HG03095 (cell line): Measurements from ENCODE around the gene ITGB7.

Experiments used
- ATAC-seq: cut with Tn5 transposase; IDR thresholded peaks from one replicate; pipeline ENCODE4 v1.9.1; 2021; ENCODE audit warnings: moderate library complexity; ENCODE audit not compliant: unreplicated experiment

The ITGB7 gene

GRCh38 chr12:53207042-53207441, at the start of gene ITGB7:
ITGB7 (minus strand) TSS chr12:53207251; CDS start chr12:53200443, 6,808 bp downstream.
- peak; percentile 43 for ATAC-seq

DNA sequence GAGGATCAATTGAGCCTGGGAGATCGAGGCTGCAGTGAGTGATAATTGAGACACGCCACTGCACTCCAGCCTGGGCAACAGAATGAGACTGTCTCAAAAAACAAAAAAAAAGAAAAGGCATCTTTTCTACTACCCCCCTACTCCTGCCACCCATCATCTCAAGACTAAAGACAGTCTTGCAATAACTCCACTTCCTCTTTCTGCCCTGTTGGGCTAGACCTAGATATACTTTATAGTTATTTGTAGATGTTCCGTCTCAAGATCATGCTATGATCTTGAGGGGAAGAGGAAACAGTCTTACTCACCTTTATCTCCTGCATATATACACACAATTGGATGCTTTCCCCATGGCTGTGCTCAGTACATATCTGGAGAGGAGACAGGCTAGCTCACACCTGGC, 48.9 kb upstream of the ITGB7 start:
- ATAC-seq = no peak

DNA sequence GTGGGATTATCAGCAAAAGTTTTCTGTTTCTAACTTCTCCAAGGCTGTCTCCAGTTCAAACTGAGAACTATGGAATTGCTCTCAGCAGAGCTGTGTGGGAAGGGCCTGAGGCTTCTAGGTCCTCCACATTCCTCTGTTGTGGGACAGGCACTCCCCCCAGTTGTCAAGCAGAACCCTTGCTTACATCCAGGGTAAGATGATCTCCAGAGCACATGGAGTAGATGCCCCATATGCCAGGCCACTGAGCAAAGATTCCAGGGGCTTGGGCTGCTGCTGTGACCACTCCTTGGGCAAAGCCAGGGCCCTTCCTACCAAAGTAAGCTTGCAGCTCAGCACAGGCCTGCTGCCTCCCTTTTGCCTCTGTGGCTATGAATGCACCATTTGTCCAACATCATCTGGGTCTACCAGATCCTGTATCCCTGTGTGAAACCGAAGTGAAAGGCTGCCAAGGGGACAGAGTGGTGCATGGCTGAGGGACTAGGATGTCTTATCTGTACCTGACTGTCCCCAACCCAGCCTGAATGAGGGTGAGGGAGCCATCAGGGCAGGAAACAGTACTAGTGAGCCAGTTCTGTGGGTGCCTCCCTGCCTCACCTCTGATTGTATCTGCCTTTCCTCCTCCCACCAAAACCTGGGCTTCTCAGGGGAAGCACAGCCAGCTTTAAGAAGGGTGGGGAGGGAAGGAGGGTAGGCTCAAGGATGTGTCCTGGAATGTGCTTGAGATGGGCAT, 47.9 kb upstream of the ITGB7 start:
- ATAC-seq = no peak

- ATAC-seq = no peak
Observed at GRCh38 chr12:53253298-53253697, 46.2 kb upstream of the ITGB7 start.

GRCh38 chr12:53252349-53252916, 45.4 kb upstream of the ITGB7 start:
- no peak for ATAC-seq

- ATAC-seq = peak; percentile 65
Observed at GRCh38 chr12:53251477-53252348, 44.7 kb upstream of the ITGB7 start.

- no peak for ATAC-seq
Observed at GRCh38 chr12:53245286-53245685, 38.2 kb upstream of the ITGB7 start.

DNA sequence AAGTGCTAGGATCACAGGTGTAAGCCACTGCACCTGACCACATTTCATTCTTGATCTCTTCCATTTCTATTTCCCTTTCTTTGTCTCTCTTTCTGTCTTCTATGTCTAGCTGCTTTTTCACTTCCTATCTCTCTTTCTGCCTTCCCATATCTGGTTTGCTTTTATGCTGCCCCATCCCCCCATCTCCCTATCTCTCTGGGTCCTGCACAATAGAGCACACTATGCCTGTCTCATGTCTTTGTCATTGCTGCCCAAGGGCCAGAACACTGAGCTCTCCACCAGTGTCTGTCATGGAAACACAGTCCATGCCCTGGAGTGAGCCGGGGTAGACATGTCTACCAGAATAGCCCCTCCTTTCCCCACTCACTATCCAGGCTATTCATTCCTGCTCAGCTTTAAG, 37.3 kb upstream of the ITGB7 start:
- ATAC-seq = no peak

DNA sequence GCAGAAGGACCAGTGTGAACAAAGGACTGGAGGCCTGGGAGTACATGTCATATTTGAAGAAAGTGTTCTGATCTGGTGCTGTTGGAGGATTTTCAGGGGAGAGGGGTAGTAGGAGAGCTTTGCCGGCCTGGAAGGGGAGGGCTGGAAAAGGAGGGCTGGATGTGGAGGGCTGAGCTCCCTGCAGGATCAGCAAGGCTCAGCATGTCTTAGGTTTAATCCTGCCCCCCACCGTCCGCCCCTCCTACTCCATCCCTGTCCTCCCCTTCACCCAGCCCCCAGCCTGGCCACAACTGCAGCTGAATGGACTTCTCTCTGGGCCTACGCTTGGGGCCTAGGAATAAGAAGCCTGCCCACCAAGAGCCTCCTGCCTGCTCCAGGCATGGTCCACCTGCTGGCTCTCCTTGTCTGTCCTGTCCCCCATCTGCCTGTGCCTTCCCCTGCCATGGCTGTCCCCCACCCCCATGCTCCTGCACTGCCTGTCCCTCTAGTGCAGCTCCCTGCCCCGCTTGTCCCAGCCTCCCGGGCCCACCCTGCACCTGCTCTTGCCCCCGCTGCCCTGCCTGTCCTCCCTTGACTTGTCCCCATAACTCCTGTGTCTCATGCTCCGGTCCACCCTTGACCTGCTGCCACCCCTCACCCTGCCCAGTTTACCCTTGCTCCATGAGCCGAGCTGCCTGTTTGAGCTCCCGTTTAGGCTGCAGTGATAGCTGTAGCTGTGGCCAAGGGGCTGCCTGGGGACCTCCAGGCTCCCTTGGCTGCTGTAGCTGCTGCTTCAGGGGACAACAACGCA, 34.8 kb upstream of the ITGB7 start:
- no peak for ATAC-seq

- no peak for ATAC-seq
Observed at GRCh38 chr12:53239643-53240258, 32.7 kb upstream of the ITGB7 start.

- ATAC-seq = no peak
Observed at GRCh38 chr12:53236443-53237111, 29.5 kb upstream of the ITGB7 start.

DNA sequence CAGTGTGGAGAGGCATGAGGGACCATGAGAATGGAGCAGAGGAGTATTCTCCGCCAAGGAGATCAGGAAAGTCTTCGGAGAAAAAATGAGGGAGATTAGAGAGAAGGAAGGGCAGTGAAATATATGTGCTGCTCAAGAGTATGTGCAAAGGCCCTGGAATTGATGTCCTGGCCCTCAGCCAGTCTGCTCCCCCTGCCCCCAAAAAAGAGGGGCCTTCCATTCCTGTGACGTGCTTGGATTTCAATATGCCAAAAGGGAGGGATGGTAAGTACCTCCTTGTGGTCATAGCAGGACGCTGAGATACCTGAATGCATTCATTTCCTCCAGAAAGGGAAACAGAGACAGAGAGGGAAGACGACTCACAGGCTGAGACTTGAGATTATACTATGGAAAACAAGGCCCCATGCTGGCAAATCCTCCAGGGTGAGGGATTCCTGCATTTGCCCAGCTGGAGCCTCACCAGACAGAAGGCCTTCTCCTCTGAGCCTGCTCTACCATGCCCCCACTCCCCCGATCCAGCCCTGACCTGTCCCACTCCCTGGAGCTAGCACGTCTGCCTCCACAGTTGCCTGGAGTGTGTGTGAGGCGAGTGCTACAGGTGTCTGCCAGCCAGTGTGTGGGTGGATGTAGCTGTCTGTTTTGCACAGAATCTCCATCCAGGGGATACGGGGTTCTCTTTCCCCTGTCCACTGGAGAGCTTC, 28.8 kb upstream of the ITGB7 start:
- ATAC-seq = no peak

GRCh38 chr12:53235164-53235563, 28.1 kb upstream of the ITGB7 start:
- no peak for ATAC-seq

DNA sequence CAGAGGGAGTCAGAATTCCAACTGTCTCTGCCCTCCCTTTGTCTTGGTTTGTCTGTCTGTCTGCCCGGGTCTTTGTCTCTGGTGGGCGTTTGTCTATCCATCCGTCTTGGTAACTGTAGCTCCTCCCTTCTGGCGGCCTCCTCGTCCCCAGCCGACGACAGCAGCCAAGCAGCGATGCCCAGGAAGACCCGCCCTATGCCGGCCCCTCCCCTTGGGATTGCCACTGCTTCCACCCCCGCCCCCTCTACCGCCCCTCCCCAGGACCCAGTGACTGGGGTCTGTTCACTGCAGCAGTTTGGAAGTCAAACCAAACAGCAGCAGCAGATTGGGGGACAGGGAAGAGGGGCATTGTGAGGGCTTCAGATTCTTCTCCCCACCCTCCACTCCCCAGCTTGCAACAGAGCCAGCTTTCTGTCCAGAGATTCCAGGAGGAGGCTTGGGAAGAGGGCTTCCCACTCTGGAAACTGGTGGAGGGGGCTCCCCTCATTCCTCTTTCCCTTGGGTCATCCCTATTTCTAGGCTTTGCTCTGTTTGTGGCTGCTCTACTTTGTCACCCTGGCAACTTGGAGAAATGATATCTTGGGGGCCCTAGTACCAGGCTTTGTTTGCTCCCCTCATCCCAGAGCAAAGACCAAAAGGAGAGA, 27.3 kb upstream of the ITGB7 start:
- no peak for ATAC-seq

GRCh38 chr12:53233671-53234121, 26.6 kb upstream of the ITGB7 start:
- ATAC-seq = no peak

GRCh38 chr12:53232646-53233461, 25.8 kb upstream of the ITGB7 start:
- no peak for ATAC-seq

- ATAC-seq = no peak
Observed at GRCh38 chr12:53231921-53232645, 25.0 kb upstream of the ITGB7 start, which contains the start of gene RARG. RARG (minus strand) TSS chr12:53232209; CDS start chr12:53227545, 4,664 bp downstream.

DNA sequence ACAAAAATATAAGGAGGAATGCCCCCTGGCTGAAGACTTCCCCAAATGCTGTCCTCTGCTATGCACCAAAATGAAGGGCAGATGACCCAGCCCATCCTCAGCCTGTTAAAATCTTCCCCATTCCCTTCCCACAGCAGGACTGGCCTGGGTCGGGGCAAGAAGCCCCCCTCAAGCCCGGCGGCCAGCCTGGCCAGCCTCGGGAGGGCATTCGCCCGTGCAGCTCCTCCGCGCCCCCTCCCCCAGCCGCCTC, 24.5 kb upstream of the ITGB7 start:
- no peak for ATAC-seq
